Activated gamma-delta T cell treated with Interleukin-2 at 50 U/mL for 16 hours (primary cell): ENCODE data around the gene IGFLR1.
"Not testable (repeated sequence)": the region's sequence is repeated elsewhere in the genome, so short reads cannot be mapped to it uniquely, and the experiment has no call there.

Experiments used
- DNase-seq: peaks from one replicate; pipeline ENCODE4 v3.0.0-alpha.2; 2020

The IGFLR1 gene

DNA sequence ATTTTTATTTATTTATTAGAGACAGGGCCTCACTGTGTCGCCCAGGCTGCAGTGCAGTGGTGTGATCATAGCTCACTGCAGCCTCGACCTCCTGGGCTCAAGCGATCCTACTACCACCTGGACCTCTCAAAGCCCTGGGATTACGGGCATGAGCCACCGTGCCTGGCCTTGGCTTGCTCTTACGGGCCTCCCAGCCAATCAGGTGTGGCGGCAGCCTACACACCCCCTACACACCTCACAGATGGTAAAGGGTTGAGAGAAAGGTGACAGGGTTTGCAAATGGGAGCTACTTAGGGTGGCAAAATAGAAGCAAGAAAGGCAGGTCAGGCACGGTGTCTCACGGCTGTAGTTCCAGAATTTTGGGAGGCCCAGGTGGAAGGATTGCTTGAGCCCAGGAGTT lies 38.9 kb downstream of the IGFLR1 start:
- DNase-seq = no peak

DNA sequence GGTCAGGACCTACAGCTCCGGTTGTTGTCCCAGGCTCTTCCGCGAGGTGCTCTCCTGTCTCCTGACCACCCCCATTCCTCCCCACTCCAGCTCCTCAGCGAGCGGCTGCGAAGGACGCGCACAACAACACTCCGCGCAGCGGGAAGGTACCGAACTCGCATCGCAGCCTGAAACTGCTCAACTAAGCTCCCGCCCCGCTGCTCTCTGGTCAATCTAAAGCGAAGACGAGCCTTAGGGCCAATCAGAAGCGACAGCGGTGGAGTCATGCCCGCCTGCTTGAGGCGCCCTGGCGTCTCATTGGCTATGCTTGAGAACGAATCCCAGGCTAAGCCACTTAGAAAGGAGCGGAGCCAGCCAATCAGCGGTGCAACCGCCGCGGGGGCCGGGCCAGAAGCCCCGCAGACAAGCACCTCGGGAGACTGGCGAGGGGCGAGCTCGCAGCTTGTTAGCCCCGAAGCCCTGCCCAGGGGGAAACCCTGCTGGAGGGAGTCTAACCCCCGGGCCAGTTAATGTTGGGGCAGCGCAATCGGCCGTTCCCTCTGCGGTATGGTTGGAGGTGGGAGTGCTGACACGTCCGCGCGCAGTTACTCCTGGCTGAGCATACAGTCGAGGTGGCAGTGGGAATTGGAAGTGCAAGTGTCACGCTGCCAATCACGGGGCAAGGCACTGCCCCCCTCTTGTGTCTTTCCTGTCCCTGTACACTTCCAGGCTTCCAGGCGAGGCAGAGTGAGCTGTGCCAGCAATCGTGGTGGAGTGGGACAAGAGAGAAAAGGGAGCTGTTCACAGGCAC lies 39.8 kb downstream of the IGFLR1 start:
- peak; percentile 88 for DNase-seq

DNA sequence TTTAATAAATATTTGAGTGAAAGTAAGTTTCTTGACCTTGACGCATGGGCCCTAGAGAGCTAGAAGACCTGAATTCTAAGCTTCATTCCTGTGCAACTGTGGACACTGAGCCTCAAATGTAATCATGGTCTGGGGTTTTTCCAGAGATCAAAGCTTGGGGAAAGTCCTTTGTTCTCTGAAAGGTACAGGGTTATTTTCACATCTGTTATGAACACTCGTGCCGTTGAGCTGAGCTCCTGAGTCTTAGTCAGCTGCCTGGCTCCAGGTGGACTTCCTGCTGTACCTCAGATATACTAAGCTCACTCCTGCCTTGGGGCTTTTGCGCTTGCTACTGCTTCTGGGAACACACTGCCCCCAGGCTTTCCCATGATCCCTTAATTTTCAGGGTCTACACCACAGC lies 45.4 kb downstream of the IGFLR1 start:
- no peak for DNase-seq

DNA sequence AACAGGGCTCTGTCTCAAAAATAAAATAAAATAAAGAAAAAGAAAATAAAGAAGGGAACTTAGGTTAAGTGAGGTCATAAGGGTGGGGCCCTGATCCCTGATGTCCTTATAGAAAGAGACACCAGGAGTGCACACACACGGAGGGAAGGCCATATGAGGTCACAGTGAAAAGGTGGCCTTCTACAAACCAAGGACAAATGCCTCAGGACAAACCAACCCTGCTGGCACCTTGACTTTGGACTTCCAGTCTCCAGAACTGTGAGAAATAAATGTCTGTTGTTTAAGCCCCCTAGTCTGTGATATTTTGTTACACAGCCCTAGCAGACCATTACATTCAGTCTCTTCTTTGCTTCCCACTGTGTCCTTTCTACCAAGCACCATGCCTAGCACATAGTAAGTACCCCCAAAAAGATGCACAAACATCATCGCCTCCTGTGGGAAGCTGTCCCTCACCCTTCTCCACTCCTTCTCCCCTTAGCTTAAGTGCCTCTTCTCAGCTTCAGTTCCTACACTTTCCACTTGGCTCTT lies 46.3 kb downstream of the IGFLR1 start:
- DNase-seq = no peak

DNA sequence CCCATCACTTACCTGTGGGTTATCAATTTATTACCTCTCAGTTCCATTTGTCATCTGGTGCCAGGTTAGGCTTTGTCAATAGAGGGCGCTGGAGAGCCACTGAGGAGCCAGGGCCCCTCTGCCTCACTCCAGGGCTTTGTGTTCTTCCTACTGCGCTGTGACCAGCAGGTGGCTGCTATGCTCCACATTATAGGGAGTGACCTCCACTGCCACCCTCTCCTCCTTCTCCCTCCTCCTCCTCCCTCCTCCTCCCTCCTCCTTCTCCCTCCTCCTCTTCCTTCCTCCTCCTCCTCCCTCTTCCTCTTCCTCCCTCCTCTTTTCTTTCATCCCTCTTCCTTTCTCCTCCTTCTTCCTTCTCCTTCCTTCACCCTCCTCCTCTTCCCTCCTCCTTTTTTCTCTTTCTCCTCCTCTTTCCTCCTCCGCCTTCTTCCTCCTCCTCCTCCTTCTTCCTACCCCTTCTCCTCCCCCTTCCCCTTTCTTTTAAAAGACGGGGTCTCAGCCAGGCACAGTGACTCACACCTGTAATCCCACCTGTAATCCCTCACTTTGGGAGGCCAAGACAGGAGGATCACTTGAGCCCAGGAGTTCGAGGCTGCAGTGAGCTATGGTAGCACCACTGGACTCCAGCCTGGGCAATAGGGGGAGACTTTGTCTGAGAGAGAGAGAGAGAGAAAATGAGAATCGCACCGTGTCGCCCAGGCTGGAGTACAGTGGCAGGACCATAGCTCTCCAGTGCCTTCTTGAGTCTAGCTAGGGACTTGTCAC lies 48.2 kb downstream of the IGFLR1 start:
- peak; percentile 91 for DNase-seq

DNA sequence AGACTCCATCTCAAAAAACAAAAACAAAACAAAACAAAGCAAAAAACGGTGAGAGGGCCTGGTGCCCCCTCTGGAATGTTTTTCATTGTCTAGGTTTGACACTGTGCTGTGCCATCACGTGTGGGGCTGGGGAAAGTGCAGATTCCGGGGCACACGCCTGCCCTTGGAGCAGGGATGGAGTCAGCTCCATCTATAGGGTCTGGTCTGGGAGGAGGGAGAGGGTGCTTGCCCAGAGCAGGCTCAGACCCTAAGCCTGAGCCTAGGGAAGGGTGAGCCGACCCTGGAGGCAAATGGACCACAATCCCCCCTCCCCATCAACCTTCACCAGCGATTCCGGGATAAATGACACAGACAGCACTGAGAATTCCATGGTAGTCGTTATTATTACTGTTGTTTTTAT lies 48.8 kb downstream of the IGFLR1 start:
- no peak for DNase-seq

DNA sequence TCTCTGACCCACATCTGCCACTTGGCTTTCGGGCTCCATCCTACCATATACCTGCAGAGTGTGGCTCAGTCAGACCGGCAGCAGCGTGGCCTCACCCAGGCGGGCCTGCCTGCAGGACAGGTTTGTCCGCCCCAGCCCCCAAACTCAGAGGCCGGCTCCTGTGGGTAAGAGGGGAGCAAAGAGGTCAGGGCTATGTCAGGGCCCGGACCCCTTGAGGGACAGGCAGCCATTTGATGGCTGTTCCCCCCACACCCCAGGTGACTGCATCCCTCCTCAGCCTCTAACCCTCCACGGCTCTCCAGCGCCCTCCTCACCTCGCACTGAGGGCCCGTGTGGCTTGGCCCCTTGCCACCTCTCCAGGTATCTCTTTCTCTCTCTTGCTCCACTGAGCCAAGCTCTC lies 50.2 kb downstream of the IGFLR1 start:
- DNase-seq = no peak

DNA sequence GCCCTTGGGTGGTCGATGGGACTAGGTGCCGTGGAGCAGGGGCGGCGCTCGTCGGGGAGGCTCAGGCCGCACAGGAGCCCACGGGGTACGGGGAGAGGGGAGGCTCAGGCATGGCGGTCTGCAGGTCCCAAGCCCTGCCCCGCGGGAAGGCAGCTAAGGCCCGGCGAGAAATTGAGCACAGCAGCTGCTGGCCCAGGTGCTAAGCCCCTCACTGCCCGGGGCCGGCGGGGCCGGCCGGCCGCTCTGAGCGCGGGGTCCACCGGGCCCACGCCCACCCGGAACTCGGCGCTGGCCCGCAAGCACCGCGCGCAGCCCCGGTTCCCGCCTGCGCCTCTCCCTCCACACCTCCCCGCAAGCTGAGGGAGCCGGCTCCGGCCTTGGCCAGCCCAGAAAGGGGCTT lies 51.1 kb downstream of the IGFLR1 start:
- not testable (repeated sequence) for DNase-seq

DNA sequence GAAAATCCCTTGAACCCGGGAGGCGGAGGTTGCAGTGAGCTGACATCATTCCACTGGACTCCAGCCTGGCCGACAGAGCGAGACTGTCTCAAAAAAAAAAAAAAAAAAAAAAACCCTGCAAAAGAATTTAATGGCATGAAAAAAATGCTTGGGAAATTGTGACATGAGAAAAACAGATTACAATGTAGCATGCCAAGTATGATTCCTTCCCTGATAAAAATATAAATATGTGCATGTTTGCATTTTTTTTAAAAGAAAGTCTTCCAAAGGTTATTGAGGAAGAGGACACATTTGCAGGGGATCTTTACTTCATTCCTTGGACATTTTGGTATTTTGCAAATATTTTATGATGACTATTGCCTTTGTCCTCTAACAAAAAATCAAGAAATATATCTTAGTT lies 52.4 kb downstream of the IGFLR1 start:
- DNase-seq = no peak
